ENCODE results near the gene LRRC56.

LRRC56 gene

DNA sequence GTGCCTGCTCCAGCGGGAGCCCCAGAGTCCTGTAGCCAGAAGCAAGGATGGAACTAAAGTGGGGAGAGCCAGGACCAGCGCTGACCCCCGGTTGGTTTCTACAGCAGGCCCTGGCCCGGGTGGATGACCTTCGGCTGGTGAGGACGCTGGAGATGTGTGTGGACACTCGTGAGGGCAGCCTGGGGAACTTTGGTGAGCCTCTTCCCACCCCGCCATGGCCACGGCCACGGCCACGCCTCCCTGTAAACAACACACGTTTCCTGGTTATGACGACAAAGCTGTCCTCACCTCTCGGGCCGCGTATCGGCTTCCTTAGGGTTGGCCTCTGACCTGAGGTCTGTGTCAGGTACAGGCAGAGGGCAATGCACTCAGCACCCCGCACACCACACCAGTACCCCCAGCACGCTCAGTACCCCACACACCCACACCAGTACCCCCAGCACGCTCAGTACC lies 4.1 kb downstream of the LRRC56 start:
- no peak for DNase-seq

DNA sequence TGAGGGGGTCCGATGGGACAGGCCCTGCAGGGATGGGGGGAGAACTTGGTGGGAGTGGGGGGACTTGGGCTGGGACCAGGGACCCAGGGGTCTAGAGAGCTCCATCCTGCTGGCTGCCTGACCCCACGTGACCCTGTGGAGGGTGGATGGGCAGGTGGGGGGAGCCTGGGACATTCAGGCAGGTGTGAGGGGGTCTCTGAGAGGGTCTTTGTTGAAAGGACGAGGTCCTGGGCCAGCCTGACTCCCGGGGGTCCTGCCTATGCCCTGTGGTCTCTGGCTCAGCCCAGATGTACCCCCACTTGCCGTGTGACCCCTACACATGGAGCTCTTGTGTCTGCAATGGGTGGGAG lies 7.5 kb downstream of the LRRC56 start:
- no peak for DNase-seq

DNA sequence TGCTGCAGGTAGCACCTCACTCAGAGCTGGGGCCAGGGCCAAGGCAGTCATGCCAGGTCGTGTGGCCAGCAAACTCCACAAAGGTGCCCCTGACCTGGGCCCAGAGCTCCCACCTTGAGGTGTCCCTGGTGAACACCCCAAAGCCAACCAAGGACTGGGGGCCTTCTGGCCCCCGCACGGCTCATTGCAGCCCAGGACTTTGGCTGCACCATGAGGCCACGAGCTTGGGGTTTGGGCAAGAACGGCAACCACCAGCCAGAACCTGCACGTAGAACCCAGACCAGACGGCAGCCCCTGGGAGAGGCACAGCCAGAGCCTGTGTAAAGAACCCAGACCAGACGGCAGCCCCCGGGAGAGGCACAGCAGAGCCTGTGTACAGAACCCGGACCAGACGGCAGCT lies 7.8 kb downstream of the LRRC56 start:
- no peak for DNase-seq

DNA sequence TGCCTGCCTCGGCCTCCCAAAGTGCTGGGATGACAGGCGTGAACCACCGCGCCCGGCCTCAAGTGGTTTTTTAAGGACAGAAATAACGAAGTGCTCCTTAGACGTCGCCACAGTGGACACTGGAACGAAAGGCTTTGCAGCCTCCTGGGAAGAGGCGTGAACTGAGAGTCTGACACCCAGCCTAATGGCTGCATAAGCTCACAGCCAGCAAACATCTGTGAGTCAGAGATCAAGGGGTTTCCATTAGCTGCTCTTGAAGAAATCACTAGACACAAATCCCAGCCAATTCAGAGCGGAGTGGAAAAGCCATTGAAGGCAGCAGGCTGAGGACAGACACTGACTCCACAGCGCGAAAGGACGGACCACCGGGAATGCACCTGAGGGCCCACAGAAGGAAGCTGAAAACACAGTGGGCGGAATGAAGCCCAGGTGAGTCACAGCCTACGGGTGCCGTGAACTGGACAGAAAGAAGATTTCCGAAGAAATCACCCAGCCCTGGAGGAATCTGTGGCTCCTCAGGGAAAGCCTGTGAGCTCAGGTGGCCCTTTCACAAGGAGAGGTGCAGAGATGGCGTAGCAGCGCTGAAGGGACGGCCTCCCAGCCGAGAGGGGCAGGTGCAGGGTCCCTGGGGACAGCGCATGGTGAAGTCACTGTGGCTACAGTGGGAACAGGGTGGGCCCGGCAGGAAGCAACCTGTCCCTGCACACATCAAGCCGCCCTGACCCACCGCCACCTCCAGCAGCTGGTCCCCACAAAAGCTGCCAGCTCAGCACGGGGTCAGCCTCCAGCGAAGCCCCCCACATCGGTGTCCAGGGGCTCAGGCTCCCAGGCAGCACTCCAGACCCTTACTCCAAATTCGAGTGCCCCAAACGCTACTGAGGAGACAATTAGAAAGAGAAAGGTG lies 11.6 kb downstream of the LRRC56 start:
- DNase-seq = no peak

DNA sequence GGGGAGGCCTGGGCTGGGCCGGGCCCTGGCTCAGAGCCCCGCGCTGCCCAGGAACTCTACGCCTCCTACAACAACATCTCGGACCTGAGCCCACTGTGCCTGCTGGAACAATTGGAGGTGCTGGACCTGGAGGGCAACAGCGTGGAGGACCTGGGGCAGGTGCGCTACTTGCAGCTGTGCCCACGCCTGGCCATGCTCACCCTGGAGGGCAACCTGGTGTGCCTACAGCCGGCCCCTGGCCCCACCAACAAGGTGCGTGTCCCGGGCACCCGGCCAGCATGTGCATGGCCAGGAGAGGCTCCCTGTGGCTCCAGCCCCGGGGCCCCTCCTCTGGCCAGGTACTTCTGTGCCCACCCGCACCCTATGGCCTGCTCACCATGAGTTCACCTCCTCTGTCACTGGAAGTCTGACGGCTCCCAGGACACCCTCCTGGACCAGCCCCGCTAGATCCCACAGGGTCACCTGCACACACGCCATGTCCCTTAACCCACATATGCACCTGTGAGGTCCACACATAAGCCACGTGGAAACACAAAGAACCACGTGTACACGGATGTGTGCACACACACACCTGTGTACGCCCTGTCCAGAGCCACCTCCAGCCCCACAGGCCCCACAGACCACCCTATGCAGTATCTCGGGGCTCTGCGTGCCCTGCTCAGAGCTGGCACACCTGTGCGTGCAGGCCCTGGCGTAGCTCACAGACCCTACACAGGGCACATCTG lies 12.9 kb downstream of the LRRC56 start:
- no peak for DNase-seq

DNA sequence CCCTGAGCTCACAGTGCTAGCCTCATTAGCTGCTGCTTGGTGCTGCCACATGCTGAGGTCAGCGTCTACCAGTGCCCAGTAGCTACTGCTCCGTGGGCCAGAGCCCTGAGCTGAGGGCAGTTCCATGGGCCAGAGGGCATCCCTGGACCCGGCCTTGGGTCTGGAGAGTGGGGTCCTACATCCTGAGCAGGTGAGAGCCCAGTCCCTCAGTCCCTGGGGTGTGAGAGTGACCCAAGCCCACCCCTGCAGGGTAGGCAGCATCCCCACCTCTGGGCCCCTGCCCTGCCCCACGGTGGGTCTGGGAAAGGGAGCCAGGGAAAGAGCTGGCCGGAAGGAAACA lies 13.4 kb downstream of the LRRC56 start:
- no peak for DNase-seq

DNA sequence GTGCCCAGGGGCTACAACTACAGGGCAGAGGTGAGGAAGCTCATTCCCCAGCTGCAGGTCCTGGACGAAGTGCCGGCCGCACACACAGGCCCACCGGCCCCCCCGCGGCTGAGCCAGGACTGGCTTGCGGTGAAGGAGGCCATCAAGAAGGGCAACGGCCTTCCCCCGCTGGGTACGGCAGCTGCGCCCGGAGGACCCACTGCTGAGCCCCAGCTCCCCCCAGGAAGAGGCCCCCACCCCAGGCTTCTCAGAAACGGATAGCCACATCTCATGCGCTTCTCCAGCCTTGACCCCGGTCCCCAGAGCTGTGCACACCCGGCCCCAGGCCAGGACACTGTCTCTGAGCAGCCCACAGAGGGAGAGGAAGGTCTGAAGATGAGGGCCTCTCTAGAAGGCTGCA lies 13.8 kb downstream of the LRRC56 start:
- DNase-seq = no peak

DNA sequence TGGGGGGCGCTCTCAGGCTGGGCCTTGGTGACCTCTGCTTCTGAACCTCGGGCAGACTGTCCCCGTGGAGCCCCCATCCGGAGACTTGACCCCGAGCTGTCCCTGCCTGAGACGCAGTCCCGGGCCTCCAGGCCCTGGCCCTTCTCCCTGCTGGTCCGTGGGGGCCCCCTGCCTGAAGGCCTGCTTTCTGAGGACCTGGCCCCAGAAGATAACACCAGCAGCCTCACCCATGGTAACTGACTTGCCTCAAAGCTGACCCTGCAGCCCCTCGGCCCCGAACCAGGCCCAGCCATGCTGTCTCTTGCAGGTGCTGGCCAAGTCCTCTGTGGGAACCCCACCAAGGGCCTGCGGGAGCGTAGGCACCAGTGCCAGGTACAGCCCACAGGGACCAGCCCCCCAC lies 14.3 kb downstream of the LRRC56 start:
- no peak for DNase-seq

DNA sequence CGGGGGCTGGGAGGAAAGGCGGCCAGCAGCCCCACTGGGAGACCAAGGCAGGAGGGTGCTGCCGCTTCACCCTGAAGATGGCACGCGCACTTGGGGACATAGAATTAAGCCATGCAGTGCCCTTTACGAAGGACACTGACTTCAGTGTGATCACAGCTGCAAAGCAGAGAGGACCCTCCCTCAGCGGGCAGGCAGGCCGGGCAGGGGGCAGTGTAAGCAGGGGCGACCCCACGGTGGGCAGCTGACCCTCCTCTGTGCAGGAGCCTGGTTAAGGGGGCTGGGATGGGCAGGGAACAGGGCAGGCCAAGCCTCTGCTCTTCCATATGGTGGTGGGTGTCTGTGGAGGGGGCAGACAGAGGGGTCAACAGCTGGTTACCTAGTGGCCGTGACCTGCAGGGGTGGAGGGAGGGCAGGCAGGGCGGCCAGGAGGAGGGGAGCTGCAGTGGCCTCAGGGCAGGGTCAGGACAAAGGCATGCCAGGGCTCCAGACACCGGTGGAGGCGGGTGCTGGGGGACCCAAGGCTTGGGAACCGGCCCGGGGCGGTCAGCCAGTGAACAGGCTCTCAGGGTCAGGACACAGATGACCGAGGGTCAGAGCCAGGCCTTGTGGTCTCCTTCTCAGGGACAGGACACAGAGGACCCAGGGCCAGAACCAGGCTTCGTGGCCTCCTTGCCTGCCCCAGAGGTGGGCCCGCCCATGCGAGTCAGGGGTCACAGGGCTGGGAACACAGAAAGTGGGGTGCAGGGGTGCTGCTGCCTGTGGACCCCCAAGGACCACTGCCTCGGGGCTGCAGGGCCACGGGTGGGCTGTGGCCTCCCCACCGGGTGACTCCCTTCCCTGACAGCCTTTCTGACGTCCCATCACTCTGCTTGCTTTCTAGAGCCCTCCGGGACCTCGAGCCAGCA lies 16.0 kb downstream of the LRRC56 start:
- DNase-seq = no peak

DNA sequence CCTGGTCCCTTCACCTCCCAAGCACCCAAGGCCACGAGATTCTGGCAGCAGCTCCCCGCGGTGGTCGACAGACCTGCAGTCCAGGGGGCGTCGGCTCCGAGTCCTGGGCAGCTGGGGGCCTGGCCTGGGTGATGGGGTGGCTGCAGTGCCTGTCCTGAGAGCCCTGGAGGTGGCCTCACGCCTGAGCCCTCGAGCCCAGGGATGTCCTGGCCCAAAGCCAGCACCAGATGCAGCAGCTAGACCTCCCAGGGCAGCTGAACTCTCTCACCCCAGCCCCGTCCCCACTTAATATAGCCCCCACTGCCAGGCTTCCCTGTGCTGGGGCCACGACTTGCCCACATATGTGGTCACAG lies 16.6 kb downstream of the LRRC56 start:
- no peak for DNase-seq

DNA sequence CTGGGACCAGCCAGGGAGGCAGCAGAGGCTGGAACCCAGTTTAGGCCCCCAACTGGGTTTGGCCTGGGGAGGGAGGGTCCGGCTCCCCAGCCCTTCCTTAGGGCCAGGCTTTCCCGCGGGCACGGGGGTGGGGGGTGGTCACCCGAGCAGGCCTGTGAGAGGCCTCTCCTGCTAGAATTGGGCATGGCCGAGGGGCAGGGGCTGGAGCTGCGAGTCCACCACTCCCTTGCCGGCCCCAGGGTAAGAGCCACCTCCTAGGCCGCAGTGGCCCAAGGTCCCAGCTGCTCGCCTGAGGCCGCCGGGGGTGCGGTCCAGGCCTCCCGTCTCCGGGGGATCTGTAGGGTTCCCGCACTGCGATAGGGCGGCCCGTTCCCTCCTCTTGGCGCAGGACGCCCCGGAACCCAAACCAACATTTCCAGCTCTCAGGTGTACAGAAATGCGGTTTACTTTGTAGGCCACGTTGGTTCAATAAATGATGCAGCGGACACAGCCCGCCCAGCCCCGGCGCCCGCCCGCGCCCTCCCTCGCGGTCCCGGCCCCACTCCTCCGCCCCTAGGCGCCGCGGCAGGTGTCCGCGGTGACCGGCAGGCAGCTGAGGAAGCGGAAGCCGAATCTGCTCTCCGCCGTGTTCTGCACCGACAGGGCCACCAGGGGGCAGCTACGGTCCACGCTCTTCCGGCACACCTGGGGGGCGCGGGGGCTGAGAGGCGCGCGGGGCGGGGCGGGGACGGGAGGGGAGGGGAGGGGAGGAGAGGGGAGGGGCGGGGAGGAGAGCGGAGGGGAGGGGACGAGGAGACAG lies 17.3 kb downstream of the LRRC56 start:
- no peak for DNase-seq

DNA sequence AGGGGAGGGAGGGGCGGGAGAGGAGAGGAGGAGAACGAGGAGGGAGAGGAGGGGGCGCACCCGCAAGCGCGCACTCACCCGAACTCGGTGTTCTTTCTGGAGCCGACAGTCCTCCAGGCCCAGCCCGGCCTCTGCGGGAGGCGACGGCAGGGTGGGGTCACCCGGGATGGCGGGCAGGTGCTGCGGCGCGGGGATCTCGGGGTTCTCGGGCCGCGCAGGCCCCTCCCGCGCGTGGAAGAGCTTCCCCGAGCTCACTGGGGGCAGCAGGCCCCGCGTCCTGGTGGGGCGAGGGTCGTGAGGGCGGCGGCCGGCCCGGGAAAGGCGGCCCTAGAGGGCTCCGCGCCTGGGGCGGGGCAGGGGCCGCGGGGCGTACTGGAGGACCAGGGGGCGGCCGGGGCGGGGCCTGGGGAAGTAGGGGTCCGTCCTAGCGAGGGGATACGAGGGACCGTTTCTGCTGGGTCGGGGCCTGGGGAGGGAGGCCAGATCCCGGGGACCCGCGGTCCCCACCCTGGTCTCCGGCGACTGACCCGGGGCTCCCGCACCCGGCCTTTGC lies 18.0 kb downstream of the LRRC56 start:
- no peak for DNase-seq

DNA sequence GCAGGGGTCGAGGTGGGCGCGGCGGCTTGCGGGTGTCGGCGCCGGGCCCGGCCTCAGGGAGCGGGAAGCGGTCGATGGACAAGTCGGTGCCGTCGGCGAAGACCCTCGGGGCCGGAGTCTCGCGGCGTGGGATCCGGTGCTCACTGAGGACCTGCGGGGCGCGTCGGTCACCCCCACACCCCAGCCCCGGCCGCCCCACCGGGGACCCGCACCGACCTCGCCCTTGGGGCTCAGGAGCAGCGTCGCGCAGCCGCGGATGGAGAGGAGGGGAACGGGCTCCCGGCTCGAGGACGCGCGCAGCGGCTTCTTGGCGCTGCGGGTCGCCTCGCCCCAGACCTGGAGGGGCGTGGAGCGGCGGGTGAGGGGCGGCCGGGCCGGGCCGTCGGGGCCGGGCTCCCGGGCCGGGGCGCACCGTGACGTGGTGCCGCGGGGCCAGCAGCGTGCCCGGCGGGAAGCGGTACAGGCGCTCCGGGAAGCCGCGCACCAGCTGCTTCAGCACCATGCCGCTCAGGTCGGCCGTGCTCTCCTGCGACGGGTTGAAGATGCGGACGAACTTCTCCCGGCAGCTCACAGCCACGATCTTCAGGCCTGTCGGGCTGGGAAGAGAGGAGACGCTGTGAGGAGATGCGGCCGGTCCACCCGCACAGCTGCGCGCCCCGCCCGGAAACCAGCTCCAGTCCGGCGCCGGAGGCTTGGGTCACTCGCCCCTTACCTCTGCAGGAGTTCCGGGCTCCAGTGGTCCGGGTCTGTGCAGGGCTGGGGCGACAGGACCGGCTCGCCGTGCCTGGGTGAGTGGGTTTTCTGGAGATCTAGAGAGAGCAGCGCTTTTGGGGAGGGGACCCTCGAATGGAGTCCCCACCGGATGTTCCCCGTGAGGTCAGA lies 18.7 kb downstream of the LRRC56 start:
- no peak for DNase-seq

DNA sequence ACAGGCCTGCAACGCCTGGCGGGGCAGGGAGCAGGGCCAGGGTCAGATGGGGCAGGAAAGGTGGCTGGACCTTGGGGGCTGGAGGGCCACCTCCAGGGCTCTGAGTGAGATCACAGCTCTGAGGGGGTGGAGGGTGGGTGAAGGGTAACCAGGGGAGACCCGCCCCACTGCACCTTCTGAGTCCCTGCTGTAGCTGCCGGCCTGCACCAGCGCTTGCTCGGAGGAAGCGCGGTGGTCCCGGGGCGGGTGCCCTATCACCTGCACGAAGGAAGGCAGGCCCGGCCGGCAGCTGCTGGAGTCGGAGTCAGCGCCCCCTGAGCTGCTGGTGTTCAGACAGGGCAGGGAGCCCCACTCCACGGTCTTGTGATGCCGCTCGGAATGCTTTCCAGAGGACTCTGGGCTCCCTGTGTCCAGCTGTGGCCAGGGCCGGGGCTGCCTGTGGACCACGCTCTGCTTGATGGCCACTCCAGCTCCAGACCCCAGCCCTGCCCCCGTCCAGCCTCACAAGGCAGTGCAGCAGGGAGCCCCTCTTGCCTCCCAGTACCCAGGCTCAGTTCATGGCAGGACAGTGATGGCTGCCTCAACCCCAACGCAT lies 19.4 kb downstream of the LRRC56 start:
- no peak for DNase-seq

DNA sequence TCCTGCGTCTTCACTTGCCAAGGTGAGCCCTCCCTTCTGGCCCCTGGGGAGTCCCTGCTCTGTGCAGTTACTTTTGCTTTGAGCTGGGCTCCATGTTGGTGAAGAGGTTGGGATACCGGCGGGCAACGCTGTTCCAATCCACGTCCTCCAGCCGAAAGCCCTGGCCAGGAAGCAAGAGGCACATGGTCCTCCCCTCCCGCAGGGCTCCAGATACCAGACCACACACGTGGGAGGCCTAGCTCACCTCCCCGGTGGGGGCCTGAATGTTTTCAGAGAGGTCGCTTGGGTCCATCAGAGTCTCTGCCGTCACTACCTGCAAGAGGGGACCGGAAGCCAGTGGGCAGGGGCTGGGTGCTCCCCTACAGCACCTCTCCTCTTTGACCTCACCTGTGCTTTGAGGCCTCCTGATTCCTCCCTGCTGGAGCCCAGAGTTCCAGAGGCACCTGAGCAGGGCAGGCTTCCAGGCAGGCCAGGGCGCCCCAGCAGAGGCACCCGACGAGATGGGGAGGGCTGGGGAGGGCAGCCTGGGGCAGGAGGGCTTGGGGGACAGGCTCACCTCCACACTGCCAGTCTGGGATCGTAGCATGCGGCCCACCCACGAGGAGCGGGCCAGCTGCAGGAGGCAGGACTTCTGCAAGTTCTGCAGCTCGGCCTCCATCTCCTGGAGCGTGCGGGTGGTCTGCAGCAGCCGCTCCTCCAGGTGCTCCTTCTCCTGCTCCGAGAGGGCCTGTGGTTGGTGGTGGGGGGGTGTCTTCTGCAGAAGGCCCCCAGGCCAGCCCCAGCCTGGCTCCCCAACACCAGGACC lies 20.2 kb downstream of the LRRC56 start:
- DNase-seq = no peak

DNA sequence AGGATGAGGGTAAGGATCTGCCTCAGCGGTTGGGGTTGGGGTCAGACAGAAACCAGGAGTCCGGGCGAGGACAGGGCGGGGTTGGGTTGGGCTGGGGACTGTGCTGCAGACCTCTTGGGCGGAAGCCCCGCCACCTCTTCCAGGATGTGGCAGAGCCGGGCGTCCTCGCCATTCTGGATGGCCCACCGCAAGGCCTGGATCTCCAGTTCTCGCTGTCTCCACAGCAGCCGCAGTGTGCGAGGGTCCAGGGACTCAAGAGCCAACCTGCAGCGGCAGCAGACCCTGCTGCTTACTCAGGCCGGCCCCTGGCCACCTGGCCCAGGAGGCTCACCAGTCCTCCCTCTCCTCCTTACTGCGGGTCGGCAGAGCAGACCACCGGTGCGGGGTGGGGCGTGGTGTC lies 21.2 kb downstream of the LRRC56 start:
- no peak for DNase-seq

DNA sequence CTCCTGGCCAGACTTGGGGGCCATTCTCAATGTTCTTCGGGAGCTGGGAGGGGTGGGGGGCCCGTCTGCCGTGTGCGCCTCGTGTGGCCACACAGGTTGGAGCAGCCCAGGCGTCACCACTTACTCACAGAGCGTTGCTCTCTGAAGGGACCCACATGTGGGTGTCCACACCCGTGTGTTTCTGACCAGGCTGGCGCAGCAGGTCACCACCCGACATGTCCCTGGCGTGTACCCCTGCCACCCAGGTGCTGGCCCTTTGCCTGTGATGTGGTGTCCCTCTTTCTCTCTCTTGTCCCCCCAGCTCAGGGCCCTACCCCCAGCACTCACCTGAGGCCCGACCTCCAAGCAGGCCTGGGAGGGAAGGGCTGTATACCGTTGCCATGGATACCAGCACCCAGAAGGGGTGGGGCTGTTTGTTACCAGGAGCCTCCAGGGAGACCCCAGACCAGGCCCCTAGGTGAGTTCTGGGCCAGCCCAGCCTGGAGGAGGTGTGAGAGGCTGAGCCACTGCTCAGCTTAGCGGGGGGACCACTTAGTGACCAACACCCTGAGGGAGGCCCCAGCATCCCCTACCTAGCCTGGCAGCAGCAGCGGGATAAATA lies 21.8 kb downstream of the LRRC56 start:
- DNase-seq = no peak

DNA sequence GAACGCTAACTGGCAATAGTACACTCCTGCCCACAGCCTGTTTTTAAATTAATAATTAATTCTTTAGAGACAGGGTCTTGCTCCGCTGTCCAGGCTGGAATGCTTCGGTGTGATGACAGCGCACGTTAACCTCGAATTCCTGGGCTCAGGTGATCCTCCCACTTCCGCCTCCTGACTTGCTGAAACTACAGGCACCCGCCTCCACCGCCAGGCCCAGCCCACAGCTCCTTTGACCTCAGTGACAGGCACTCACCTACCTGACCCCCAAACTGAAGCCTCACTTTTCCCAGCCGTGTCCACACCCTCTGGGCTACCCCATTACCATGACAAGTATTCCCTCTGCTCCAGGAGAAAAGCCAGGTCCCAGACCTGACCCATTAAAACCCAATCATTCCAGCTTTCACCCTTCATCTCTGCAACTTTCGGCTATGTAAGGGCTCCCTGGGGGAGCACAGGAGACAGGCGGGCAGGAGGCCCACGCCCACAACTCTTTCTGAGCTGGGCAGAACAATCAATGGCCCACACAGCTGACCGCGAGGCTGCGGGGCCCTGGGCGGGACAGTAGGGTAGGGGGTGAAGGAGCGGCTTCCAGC lies 22.5 kb downstream of the LRRC56 start:
- no peak for DNase-seq
